Measurements from ENCODE around the gene SPOCK2. TPM values are rescaled to one million over a fixed set of nuclear protein-coding genes. Genes with fewer than 3 reads are reported as not detected.

The SPOCK2 gene
- total RNA-seq, 1 experiment from 2014 or later: 4.8 TPM

DNA sequence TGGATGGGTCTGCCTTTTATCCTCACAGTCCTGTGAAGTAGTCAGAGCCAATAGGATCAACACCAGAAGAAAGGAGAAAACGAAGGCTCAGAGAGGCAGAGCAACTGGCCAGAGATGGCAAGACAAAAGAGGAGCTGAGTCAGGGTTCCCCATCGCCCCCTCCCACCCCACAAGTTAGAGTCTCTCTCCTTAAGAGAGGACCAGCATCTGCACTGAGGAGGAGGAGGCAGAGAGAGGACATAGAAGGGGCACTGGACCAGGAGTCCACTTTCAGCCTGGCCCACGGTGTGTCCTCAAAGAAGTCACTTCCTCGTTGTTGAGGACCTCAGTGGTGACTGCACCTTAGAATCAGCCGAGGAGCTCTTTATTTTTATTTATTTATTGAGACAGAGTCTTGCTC lies 11.6 kb downstream of the SPOCK2 start:
- Histone ChIP-seq H3K4me3 (ENCODE audit: low read depth in 2 of 2, low read length in 2 of 2) (no peak overlapping the region), H3K27ac (ENCODE audit: low read length) (no peak overlapping the region), H3K4me1 (ENCODE audit: control insufficient read depth, insufficient read depth, low read length) (peaks cover 36% of the 10 kb centered on the region), H3K36me3 (ENCODE audit: control insufficient read depth, insufficient read depth, low read length) (no peaks in the 10 kb centered on the region), H3K9me3 (ENCODE audit: control insufficient read depth, insufficient read depth, low read depth, low read length) (no peaks in the 10 kb centered on the region), H3K27me3 (ENCODE audit: control insufficient read depth, insufficient read depth, low read length) (no peaks in the 10 kb centered on the region)
- ChIA-PET CTCF (interaction anchor here (0.6 to 1.1 kb wide), 2 partner anchors 28 to 145 kb away, joined by 3 to 12 read pairs; no protein-coding TSS in a partner anchor), POLR2A (interaction anchor here (0.5 to 0.6 kb wide), 2 partner anchors 10 to 179 kb away, joined by 3 to 5 read pairs; no protein-coding TSS in a partner anchor)
- no peak for DNase-seq (ENCODE audit: low read depth, low spot score)
- ATAC-seq: no peak
- in situ Hi-C loops (cut with HindIII; ENCODE audit: low pct_unique_long_range_greater_than_20kb, low sequenced_read_pairs) (no loop called here), intact Hi-C loops (cut with micrococcal nuclease; ENCODE audit: unreplicated experiment) (no loop called here)
- TF ChIP-seq, protein P1, sequence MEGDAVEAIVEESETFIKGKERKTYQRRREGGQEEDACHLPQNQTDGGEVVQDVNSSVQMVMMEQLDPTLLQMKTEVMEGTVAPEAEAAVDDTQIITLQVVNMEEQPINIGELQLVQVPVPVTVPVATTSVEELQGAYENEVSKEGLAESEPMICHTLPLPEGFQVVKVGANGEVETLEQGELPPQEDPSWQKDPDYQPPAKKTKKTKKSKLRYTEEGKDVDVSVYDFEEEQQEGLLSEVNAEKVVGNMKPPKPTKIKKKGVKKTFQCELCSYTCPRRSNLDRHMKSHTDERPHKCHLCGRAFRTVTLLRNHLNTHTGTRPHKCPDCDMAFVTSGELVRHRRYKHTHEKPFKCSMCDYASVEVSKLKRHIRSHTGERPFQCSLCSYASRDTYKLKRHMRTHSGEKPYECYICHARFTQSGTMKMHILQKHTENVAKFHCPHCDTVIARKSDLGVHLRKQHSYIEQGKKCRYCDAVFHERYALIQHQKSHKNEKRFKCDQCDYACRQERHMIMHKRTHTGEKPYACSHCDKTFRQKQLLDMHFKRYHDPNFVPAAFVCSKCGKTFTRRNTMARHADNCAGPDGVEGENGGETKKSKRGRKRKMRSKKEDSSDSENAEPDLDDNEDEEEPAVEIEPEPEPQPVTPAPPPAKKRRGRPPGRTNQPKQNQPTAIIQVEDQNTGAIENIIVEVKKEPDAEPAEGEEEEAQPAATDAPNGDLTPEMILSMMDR (IDR thresholded peaks at IDR 0.05): no peak
- TF ChIP-seq TCF7L2 (IDR thresholded peaks at IDR 0.05; ENCODE audit: low read depth, low read length) (no peak), REST (IDR thresholded peaks at IDR 0.05; ENCODE audit: insufficient read depth in 1 of 2, low read depth in 2 of 2, low read length in 1 of 2) (no peak), POLR2AphosphoS5 (IDR thresholded peaks at IDR 0.05; ENCODE audit: low read depth, low read length) (no peak), SIN3A (IDR thresholded peaks at IDR 0.05; ENCODE audit: borderline replicate concordance, insufficient read depth, low read depth, low read length) (no peak)
- BruUV-seq (replicated peaks): no TSS peak

GRCh38 chr10:72075376-72076115 lies 12.8 kb downstream of the SPOCK2 start:
- Histone ChIP-seq H3K4me3 (ENCODE audit: low read depth in 2 of 2, low read length in 2 of 2) (no peak overlapping the region), H3K27me3 (ENCODE audit: control insufficient read depth, insufficient read depth, low read length) (no peaks in the 10 kb centered on the region), H3K4me1 (ENCODE audit: control insufficient read depth, insufficient read depth, low read length) (peaks cover 27% of the 10 kb centered on the region), H3K36me3 (ENCODE audit: control insufficient read depth, insufficient read depth, low read length) (no peaks in the 10 kb centered on the region), H3K9me3 (ENCODE audit: control insufficient read depth, insufficient read depth, low read depth, low read length) (no peaks in the 10 kb centered on the region), H3K27ac (ENCODE audit: low read length) (peak overlapping the region; percentile 23; the same call in 1 of the 2 replicates)
- DNase-seq (ENCODE audit: low read depth, low spot score) (no peak), ATAC-seq (no peak)
- intact Hi-C loops (cut with micrococcal nuclease; ENCODE audit: unreplicated experiment): no loop called here
- CTCF ChIA-PET: interaction anchor here (1.1 kb wide), 1 partner anchor 27 kb away, joined by 3 read pairs; no protein-coding TSS in a partner anchor
- in situ Hi-C loops (cut with HindIII; ENCODE audit: low pct_unique_long_range_greater_than_20kb, low sequenced_read_pairs): no loop called here
- POLR2A ChIA-PET: interaction anchor here (0.5 kb wide), 1 partner anchor 45 kb away, joined by 7 read pairs; no protein-coding TSS in a partner anchor
- no peak for TF ChIP-seq TCF7L2 (IDR thresholded peaks at IDR 0.05; ENCODE audit: low read depth, low read length)
- TF ChIP-seq REST (IDR thresholded peaks at IDR 0.05; ENCODE audit: insufficient read depth in 1 of 2, low read depth in 2 of 2, low read length in 1 of 2): no peak
- TF ChIP-seq SIN3A (IDR thresholded peaks at IDR 0.05; ENCODE audit: borderline replicate concordance, insufficient read depth, low read depth, low read length): no peak
- no TSS peak for BruUV-seq (replicated peaks)
